ENCODE results near the gene PTPRM.
"Not testable (repeated sequence)": the region's sequence is repeated elsewhere in the genome, so short reads cannot be mapped to it uniquely, and the experiment has no call there.

PTPRM gene

GRCh38 chr18:7729868-7730267 is 162.8 kb downstream of the PTPRM start:
- no peak for DNase-seq

GRCh38 chr18:7730682-7731081 is 163.6 kb downstream of the PTPRM start:
- DNase-seq, result no peak

DNA sequence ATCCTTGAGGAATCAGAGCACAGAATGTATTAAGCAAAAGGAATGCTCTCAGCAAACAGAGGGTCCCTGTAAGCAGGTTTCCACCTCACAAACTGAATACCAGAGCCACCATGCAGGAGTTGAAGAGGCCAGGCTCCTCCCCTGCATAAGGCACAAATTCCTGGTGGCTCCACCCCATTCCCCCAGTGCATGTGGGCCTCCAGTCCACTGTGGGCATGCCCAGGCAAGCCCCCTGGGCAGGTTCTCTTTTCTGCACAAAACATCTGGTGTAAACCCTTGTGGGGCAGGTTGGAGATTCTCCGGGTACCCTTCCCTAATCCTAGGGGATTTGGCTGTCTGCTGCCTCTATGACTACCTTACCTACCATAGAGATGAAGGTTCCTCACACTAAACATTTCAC is 166.5 kb downstream of the PTPRM start:
- DNase-seq, result no peak

DNA sequence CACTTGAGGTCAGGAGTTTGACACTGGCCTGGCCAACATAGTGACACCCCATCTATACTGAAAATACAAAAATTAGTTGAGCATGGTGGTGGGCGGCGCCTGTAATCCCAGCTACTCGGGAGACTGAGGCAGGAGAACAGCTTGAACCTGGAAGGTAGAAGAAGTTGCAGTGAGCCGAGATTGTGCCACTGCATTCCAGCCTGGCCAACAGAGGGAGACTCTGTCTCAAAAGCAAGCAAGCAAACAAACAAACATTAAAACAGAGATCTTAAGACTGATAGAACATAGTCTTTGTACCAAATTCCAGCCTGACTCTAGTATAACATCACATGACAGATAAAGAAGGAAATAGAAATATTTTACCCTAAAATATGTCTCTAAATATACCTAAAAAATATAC is 168.1 kb downstream of the PTPRM start:
- DNase-seq, result no peak

- DNase-seq, result no peak
Measured at GRCh38 chr18:7735626-7736175, 168.6 kb downstream of the PTPRM start.

- DNase-seq, result not testable (repeated sequence)
Measured at GRCh38 chr18:7736526-7736925, 169.4 kb downstream of the PTPRM start.

DNA sequence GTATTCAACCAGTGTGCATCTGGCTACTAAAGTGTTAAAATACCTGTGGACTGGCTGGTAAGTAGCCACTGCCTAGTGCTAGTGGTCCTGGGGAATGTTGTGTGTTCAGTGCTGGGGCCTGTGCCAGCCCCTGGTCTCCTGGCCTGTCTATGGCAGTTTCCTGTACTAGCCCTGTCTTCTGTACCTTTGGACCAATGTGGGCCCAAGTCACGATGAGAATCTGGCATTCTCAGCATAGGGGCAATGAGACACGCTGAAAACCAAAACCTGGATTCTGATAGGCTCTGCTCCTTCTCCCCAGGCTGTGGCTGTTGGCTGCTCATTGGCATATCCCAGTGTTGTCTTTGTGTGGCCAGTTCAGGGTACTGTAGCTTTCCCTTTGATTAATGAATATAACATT is 170.4 kb downstream of the PTPRM start:
- DNase-seq, result no peak

- no peak for DNase-seq
Measured at GRCh38 chr18:7740821-7741220, 173.7 kb downstream of the PTPRM start.

- no peak for DNase-seq
Measured at GRCh38 chr18:7741640-7742039, 174.5 kb downstream of the PTPRM start.

DNA sequence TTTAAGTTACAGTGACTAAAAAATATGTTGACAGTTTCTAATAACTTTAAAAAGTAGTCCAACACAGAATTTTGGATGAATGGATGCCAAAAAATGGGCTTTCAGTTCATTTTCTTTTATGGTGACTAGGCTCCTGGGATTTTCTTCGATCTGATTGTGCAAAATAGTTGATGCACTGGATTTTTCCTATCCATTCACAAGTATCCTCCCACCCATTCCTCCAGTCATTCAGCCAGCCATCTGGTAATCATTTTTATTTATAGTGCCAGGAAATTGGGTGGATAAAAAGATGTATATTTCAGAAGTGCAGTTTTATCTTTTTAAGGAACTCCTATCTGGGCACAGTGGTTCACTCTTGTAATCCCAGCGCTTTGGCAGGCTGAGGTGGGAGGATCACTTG is 175.1 kb downstream of the PTPRM start:
- DNase-seq, result no peak

- no peak for DNase-seq
Measured at GRCh38 chr18:7743256-7743655, 176.1 kb downstream of the PTPRM start.

DNA sequence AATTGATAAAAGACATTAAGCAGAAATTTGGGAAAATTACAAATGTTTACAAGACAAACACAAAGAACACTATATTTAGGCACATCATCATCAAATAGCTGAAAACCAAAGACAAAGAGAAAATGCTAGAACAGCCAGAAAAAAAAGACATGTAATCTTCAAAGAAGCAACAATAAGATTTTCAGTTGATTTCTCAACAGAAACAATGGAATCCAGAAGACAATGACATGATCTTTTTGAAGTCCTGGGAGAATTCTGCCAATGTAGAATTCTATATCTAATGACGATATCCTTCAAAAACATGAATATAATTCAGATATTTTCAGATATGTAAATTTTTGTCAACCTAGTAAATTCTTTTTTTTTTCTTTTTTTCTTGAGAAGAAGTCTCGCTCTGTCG is 179.0 kb downstream of the PTPRM start:
- DNase-seq, result no peak

GRCh38 chr18:7748251-7749007 is 181.3 kb downstream of the PTPRM start:
- no peak for DNase-seq

- peak; percentile 24 for DNase-seq
Measured at GRCh38 chr18:7749008-7749405, 181.9 kb downstream of the PTPRM start.

DNA sequence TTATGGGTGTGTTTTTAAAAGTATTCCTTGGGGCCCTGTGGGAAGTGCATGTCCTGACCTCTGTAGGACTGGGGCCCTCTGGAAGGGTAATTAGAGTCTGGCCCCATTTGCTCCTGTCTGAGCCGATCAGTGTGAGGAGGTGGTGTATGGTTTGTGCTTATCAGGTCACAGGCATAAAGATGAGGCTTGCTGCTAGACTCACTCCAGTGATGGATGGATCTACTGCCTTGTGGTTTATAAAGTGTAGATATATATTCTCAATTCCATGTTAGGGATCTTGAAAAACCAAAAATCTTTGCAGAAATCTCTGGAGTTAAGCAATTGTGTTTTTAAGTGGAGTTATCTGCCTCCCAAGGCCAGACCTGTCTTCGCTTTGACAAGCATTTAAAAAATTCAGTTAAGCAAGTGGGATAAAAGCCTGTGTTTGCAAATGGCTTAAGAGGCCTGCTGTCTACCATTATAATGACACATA is 182.4 kb downstream of the PTPRM start:
- DNase-seq, result peak; percentile 70

GRCh38 chr18:7750095-7750663 is 183.1 kb downstream of the PTPRM start:
- no peak for DNase-seq

DNA sequence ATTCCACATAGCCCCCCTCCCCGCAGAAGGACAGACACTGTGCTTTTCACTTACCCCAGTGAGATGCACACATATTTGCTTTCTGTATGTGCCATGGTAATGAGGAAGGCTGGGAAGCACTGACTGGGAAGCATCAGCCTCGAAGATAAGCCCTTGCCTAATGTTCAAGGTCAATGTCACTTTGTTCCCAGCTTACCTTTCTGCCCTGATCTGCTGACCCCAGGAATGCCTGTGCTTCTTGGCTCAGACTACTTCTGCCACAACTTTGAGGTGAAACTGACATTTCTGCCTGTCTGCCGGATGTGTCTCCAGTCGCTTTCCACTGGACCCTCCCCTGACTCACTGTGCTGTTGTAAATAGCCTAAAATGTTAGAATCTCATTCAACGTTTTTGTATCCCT is 183.8 kb downstream of the PTPRM start:
- DNase-seq, result no peak

DNA sequence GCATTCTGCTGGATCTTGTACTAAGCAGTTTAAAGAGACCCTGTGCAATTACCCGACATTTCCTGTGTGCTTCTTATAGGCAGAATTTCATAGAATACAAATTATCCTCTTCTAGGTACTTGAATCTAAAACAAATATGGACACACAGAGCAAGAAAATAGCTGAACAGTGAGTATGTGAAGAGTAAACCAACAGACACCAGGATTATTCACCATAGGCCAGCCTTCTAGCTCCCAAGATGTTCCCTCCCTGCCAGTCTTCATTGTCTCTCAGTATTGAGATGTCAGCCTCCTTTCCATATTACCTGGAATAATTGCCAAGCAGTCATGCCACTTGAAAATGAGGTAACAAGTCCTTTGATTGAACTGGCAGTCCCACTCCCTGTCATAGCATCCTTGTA is 187.1 kb downstream of the PTPRM start:
- DNase-seq, result no peak

DNA sequence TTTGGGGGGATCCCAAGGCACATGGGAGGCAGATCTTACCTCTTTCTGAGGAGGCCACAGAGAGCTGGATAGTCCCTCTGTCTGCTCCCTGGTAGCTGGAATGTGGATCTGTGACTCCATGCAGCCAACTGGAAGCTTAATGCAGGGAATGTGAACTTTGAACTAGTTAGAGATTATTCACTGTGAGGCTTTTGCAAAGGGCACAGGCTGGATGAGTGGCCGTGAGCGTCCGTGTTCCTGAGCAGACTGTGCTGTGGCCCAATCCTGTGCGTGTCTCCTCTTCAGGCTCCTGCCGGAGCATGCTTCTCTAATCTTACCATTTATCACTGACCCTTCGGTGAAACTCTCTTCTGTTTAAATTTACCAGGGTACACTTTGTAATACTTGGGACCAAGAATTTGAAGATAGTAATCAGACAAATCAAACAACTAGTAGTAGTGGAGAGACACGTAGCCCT is 187.6 kb downstream of the PTPRM start:
- no peak for DNase-seq

DNA sequence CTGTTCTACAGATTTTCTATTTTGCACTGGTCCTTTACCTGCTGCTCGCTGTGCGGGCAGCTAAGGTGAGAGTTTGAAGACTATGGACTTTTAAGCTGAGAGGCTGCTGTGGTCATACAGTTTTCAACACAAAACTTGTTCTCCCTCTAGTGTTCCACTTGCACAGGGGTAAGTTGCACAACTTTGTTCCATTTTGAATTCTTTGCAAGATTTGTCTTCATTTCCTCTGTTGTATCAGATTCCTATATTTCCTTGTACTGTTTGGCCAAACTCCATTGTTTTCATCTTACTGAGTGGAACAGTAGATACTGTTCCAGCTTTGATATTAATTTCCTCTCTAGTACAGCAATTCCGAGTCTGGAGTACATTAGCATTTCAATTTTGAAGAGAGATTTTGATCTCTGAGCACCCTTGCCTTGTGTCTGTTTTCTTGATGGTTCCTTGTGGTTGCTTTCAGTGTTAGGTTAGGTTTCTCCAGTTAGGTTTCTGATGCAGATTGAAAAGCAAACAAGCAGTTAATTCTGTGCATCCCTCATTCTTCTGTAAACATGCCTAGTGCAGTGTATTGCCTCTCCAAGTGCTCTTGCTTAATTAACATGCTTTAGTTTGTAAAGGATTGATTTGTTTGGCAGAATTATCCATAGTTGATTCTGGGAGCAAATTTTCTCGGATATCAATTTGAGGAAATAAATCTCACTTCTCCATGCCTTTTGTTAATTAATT is 188.8 kb downstream of the PTPRM start:
- no peak for DNase-seq

- DNase-seq, result no peak
Measured at GRCh38 chr18:7757175-7757574, 190.1 kb downstream of the PTPRM start.

DNA sequence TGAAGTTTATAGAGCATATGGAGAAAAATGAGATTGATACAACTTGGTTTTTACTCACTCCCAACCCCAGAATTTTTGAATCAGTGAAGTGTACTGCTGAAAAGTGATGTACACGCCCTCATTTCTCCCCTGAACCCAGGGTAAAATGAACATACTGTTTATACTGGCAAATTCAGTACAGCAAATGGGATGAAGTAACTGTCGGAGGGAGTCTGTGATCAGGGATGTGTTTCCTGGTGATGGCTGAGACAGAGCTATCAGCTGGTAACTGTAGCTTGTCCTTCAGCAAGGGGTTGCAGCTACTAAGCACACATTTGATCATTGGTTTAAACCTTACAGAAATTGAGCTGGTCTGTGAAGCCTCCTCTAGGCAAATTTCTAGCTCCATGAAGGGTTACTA is 191.6 kb downstream of the PTPRM start:
- no peak for DNase-seq

All from retina (tissue), 1 donor.